OCI-LY1 (cell line): ENCODE measurements around the gene RBMS1.

Experiments used
- H2AFZ ChIP-seq: fragments of 200-600 bp; sonication (generic), shearing (Covaris generic); 2 replicates; pipeline ENCODE4 v1.6.0; 2014; ENCODE audit warnings: antibody characterized with exemption, mild to moderate bottlenecking, low read length
- H3F3A ChIP-seq: fragments of 200-600 bp; sonication (generic), shearing (Covaris generic); 2 replicates; pipeline ENCODE4 v1.6.0; 2014; ENCODE audit warnings: mild to moderate bottlenecking, antibody characterized with exemption, low read length, moderate library complexity; ENCODE audit not compliant: insufficient read depth
- H3K27ac ChIP-seq: fragments of 200-600 bp; sonication (generic); 2 replicates; pipeline ENCODE4 v1.5.1; 2014; ENCODE audit warnings: low read length, mixed run types, mild to moderate bottlenecking, low read depth; ENCODE audit not compliant: poor library complexity, severe bottlenecking
- H3K27me3 ChIP-seq: fragments of 200-600 bp; sonication (generic); 2 replicates; pipeline ENCODE4 v1.6.0; 2014; ENCODE audit warnings: antibody characterized with exemption, mild to moderate bottlenecking, low read length, moderate library complexity; ENCODE audit not compliant: insufficient read depth
- H3K36me3 ChIP-seq: fragments of 200-600 bp; sonication (generic); 2 replicates; pipeline ENCODE4 v1.6.1; 2014; ENCODE audit warnings: mild to moderate bottlenecking, antibody characterized with exemption, low read length, moderate library complexity, mixed read lengths; ENCODE audit not compliant: insufficient read depth
- H3K4me1 ChIP-seq: fragments of 200-600 bp; sonication (generic); 2 replicates; pipeline ENCODE4 v1.5.1; 2014; ENCODE audit warnings: mild to moderate bottlenecking, low read length, moderate library complexity; ENCODE audit not compliant: insufficient read depth, severe bottlenecking
- H3K4me2 ChIP-seq: fragments of 200-600 bp; sonication (generic), shearing (Covaris generic); 2 replicates; pipeline ENCODE4 v1.6.1; 2014; ENCODE audit warnings: low read length
- H3K4me3 ChIP-seq: fragments of 200-600 bp; sonication (generic); 2 replicates; pipeline ENCODE4 v1.5.1; 2014; ENCODE audit warnings: low read length, low read depth, mild to moderate bottlenecking, mixed read lengths; ENCODE audit not compliant: poor library complexity, severe bottlenecking
- H3K79me2 ChIP-seq: fragments of 200-600 bp; shearing (Covaris generic); 2 replicates; pipeline ENCODE4 v1.6.1; 2016; ENCODE audit warnings: mixed run types, low read length, mixed read lengths; ENCODE audit not compliant: insufficient read depth
- H3K9ac ChIP-seq: fragments of 200-600 bp; sonication (generic), shearing (Covaris generic); 2 replicates; pipeline ENCODE4 v1.6.1; 2014; ENCODE audit warnings: mild to moderate bottlenecking, low read length, mixed read lengths
- H3K9me2 ChIP-seq: fragments of 200-600 bp; sonication (generic), shearing (Covaris generic); 2 replicates; pipeline ENCODE4 v1.6.1; 2014; ENCODE audit warnings: low read depth, mild to moderate bottlenecking, low read length, mixed read lengths
- H3K9me3 ChIP-seq: fragments of 200-600 bp; shearing (Covaris generic); 2 replicates; pipeline ENCODE4 v1.6.1; 2014; ENCODE audit warnings: low read length, mixed read lengths
- H4K20me1 ChIP-seq: fragments of 200-600 bp; sonication (generic), shearing (Covaris generic); 2 replicates; pipeline ENCODE4 v1.6.0; 2016; ENCODE audit warnings: mild to moderate bottlenecking, low read length; ENCODE audit not compliant: insufficient read depth
- EZH2 ChIP-seq: fragments of 200-600 bp; sonication (generic), shearing (Covaris generic); IDR thresholded peaks from 2 replicates; pipeline ENCODE4 v1.8.0; 2017; ENCODE audit warnings: borderline replicate concordance, mixed run types, mild to moderate bottlenecking, antibody characterized with exemption, low read length, moderate library complexity, mixed read lengths
- TF ChIP-seq, protein P1 (sequence below): fragments of 200-600 bp; sonication (generic), shearing (Covaris generic); IDR thresholded peaks from 2 replicates; pipeline ENCODE4 v1.5.1; 2017; ENCODE audit warnings: mild to moderate bottlenecking, antibody characterized with exemption, low read length, moderate library complexity, mixed read lengths

The RBMS1 gene

DNA sequence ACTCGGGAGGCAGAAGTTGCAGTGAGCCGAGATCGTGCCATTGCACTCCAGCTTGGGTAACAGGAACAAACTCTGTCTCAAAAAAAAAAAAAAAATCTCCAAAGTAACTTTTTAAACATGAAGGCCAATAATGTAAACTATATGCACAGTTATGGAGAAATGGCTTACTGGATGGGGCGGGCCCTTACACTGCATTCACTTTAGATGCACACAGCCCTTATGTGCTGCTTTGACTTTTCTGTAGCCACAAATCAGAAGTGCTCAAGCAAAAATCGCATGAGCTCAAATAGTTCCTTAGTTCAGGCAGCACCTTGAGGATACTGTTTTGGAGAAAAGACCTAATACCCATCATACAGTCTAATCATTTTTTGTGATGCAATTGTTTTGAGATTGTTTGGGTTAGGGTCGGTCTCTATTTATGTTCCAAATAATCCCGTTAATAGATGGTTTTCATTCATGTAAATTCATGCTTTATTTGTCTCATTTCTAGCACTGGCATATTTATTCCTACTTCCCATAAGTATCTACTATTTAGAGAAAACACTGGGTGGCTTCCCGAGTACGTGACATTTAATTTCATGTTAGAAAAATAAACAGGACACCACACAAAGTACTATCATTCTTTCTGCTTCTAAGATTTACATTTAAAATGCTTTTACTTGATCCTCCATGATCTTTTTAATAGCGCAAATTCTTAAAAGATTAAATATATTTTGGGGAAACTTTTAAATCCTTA lies 34.7 kb downstream of the RBMS1 start:
- TF ChIP-seq, protein P1, sequence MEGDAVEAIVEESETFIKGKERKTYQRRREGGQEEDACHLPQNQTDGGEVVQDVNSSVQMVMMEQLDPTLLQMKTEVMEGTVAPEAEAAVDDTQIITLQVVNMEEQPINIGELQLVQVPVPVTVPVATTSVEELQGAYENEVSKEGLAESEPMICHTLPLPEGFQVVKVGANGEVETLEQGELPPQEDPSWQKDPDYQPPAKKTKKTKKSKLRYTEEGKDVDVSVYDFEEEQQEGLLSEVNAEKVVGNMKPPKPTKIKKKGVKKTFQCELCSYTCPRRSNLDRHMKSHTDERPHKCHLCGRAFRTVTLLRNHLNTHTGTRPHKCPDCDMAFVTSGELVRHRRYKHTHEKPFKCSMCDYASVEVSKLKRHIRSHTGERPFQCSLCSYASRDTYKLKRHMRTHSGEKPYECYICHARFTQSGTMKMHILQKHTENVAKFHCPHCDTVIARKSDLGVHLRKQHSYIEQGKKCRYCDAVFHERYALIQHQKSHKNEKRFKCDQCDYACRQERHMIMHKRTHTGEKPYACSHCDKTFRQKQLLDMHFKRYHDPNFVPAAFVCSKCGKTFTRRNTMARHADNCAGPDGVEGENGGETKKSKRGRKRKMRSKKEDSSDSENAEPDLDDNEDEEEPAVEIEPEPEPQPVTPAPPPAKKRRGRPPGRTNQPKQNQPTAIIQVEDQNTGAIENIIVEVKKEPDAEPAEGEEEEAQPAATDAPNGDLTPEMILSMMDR = no peak
- no peak for TF ChIP-seq EZH2
- Histone ChIP-seq H3K79me2 (no peaks in the 10 kb centered on the region), H3K4me3 (no peak overlapping the region), H3K9ac (no peak overlapping the region), H3K4me1 (no peaks in the 10 kb centered on the region), H3K9me2 (no peaks in the 10 kb centered on the region), H3F3A (no peaks in the 10 kb centered on the region), H3K4me2 (no peak overlapping the region), H2AFZ (no peak overlapping the region), H3K9me3 (no peaks in the 10 kb centered on the region), H3K36me3 (no peaks in the 10 kb centered on the region), H4K20me1 (no peaks in the 10 kb centered on the region), H3K27me3 (no peaks in the 10 kb centered on the region), H3K27ac (no peak overlapping the region)

DNA sequence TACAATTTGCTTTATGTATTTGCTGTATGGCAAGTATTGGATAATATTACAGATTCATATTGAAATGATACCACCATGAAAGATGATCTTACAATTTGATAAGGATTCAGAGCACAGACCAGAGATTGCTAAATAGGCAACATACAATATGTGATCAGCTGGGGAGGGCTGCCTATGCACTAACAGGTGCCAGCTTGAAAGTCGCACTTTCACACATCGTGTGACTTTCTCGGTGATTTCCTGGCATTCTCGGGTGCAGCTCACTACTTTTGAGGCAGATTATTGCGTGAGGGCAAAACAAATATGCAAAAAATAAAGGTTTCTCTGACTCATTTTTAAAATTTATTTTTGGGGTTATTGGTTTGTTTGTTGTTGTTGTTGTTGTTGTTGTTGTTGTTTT lies 36.0 kb downstream of the RBMS1 start:
- no peaks in the 10 kb centered on the region for H3K4me1 ChIP-seq
- no peak overlapping the region for H2AFZ ChIP-seq
- no peaks in the 10 kb centered on the region for H4K20me1 ChIP-seq
- H3K36me3 ChIP-seq = no peaks in the 10 kb centered on the region
- H3K4me3 ChIP-seq = no peak overlapping the region
- no peaks in the 10 kb centered on the region for H3K27me3 ChIP-seq
- no peak overlapping the region for H3K4me2 ChIP-seq
- no peaks in the 10 kb centered on the region for H3K9me3 ChIP-seq
- H3F3A ChIP-seq = no peaks in the 10 kb centered on the region
- no peaks in the 10 kb centered on the region for H3K9me2 ChIP-seq
- TF ChIP-seq, protein P1 = no peak
- H3K9ac ChIP-seq = no peak overlapping the region
- H3K79me2 ChIP-seq = no peaks in the 10 kb centered on the region
- no peak overlapping the region for H3K27ac ChIP-seq

DNA sequence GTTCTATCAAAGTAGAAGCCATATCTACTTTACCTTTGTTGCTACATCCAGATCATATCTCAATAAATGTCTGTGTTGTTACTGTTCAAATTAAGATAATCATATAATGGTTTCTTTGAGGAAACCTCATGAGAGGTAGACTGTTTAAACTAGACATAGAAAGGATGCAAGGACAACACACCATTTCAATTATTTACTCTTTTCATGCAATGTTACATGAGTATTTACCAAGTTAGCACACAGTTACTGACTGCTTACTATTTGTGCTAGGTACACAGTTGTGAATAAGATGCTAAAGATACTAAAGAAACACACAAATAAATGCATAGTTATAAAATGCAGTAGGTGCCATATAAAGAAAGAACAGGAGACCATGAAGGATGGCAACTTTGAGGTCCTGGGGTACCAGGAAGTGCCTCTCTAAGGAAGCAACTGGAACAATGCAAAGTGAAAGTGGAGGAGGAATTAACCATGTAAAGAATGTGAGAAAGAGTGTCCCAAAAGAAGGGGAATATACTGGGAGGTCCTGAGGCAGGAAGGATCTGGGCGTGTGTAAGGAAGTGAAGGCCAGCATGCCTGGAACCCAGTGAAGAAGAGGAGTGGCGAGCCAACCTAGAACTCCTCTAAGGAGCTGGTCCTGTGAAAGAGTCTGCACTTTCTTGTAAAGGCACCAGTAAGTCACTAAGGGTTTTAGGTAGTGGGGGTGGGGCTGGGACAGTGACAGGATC lies 39.4 kb downstream of the RBMS1 start:
- no peaks in the 10 kb centered on the region for H3K9me3 ChIP-seq
- no peaks in the 10 kb centered on the region for H3K79me2 ChIP-seq
- H3K27me3 ChIP-seq = no peaks in the 10 kb centered on the region
- H3F3A ChIP-seq = no peaks in the 10 kb centered on the region
- no peak overlapping the region for H3K4me2 ChIP-seq
- H2AFZ ChIP-seq = no peak overlapping the region
- no peak overlapping the region for H3K4me3 ChIP-seq
- H3K36me3 ChIP-seq = no peaks in the 10 kb centered on the region
- H3K9me2 ChIP-seq = no peaks in the 10 kb centered on the region
- no peaks in the 10 kb centered on the region for H3K4me1 ChIP-seq
- no peak overlapping the region for H3K27ac ChIP-seq
- no peak overlapping the region for H3K9ac ChIP-seq
- TF ChIP-seq EZH2 = no peak
- TF ChIP-seq, protein P1 = no peak
- no peaks in the 10 kb centered on the region for H4K20me1 ChIP-seq
